AG09319 (cell line): ENCODE data around the gene INPP4B.

Experiments used
- DNase-seq: peaks from one replicate; pipeline ENCODE4 v3.0.0-alpha.2; 2010; ENCODE audit warnings: low read depth; ENCODE audit errors: extremely low read depth
- CTCF ChIP-seq: IDR thresholded peaks from 2 replicates; pipeline ENCODE4 v1.5.1; 2011; ENCODE audit warnings: low read depth, mild to moderate bottlenecking, inconsistent platforms, low read length, moderate library complexity

The INPP4B gene

GRCh38 chr4:142231787-142232186 lies 614.3 kb downstream of the INPP4B start:
- no peak for DNase-seq

GRCh38 chr4:142230991-142231390 lies 615.1 kb downstream of the INPP4B start:
- TF ChIP-seq CTCF, result no peak
- DNase-seq, result no peak

More at GRCh38 chr4:142231787-142232186, 614.3 kb downstream of the INPP4B start:
- TF ChIP-seq CTCF, result no peak

GRCh38 chr4:142226014-142226413 lies 620.1 kb downstream of the INPP4B start:
- DNase-seq, result no peak
- TF ChIP-seq CTCF, result no peak

- TF ChIP-seq CTCF, result no peak
- DNase-seq, result no peak
Measured at GRCh38 chr4:142222127-142222526, 624.0 kb downstream of the INPP4B start.

- no peak for DNase-seq
- no peak for TF ChIP-seq CTCF
Measured at GRCh38 chr4:142218726-142219125, 627.4 kb downstream of the INPP4B start.

GRCh38 chr4:142211444-142211843 lies 634.7 kb downstream of the INPP4B start:
- TF ChIP-seq CTCF, result no peak

GRCh38 chr4:142203505-142203904 lies 642.6 kb downstream of the INPP4B start:
- no peak for TF ChIP-seq CTCF
- DNase-seq, result no peak

More at GRCh38 chr4:142211444-142211843, 634.7 kb downstream of the INPP4B start:
- no peak for DNase-seq
